ENCODE measurements around the gene HS1BP3. TPM values are rescaled to one million over a fixed set of nuclear protein-coding genes. Genes with fewer than 3 reads are reported as not detected.
A peak's percentile ranks its signal among the peaks of the same experiment; 100 is the strongest.

The HS1BP3 gene
- total RNA-seq, 6 donors from 2014 or later, result 41.0 to 45.8 (median 42.7) TPM

GRCh38 chr2:20629581-20630171 lies 21.2 kb downstream of the HS1BP3 start:
- Histone ChIP-seq H3K27ac (no peak overlapping the region), H3K4me1 (peaks cover 17 to 33% (median 26%) of the 10 kb centered on the region in 4 donors), H3K9me3 (no peaks in the 10 kb centered on the region), H3K27me3 (no peaks in the 10 kb centered on the region), H3K36me3 (peaks cover under 1 to 20% (median 4%) of the 10 kb centered on the region in 4 donors), H3K4me3 (no peak overlapping the region)
- no peak for TF ChIP-seq POLR2AphosphoS5 (IDR thresholded peaks at IDR 0.05)
- no peak for TF ChIP-seq EP300 (IDR thresholded peaks at IDR 0.05)
- no peak for TF ChIP-seq CTCF (IDR thresholded peaks at IDR 0.05)
- no peak for TF ChIP-seq POLR2A (IDR thresholded peaks at IDR 0.05)
- DNase-seq (peak in 1 of 2 donors; percentile 79), ATAC-seq (ENCODE audit: low FRiP score in 2 of 2) (no peak)
- WGBS, 2 donors, result 57 to 85% methylated on average over 2 to 12 of the region's 12 CpGs

GRCh38 chr2:20629181-20629580 lies 21.7 kb downstream of the HS1BP3 start:
- Histone ChIP-seq H3K27ac (no peak overlapping the region), H3K36me3 (peaks cover 6 to 25% (median 9%) of the 10 kb centered on the region in 4 donors), H3K4me1 (peaks cover 12 to 28% (median 21%) of the 10 kb centered on the region in 4 donors), H3K4me3 (no peak overlapping the region), H3K9me3 (no peaks in the 10 kb centered on the region), H3K27me3 (no peaks in the 10 kb centered on the region)
- 85 to 94% methylated on average over 6 of the region's 6 CpGs for WGBS, 2 donors
- ATAC-seq (ENCODE audit: low FRiP score in 2 of 2) (no peak), DNase-seq (no peak)
- no peak for TF ChIP-seq POLR2AphosphoS5 (IDR thresholded peaks at IDR 0.05)
- no peak for TF ChIP-seq CTCF (IDR thresholded peaks at IDR 0.05)
- TF ChIP-seq EP300 (IDR thresholded peaks at IDR 0.05), result no peak
- no peak for TF ChIP-seq POLR2A (IDR thresholded peaks at IDR 0.05)

GRCh38 chr2:20627712-20628380 lies 23.1 kb downstream of the HS1BP3 start:
- Histone ChIP-seq H3K27me3 (no peaks in the 10 kb centered on the region), H3K4me1 (peaks cover 0 to 15% (median 9%) of the 10 kb centered on the region in 4 donors), H3K36me3 (peaks cover 16 to 38% (median 23%) of the 10 kb centered on the region in 4 donors), H3K9me3 (no peaks in the 10 kb centered on the region), H3K27ac (no peak overlapping the region), H3K4me3 (no peak overlapping the region)
- 90 to 97% methylated on average over 10 to 16 of the region's 16 CpGs for WGBS, 2 donors
- no peak for ATAC-seq (ENCODE audit: low FRiP score in 2 of 2)
- TF ChIP-seq EP300 (IDR thresholded peaks at IDR 0.05) (no peak), POLR2A (IDR thresholded peaks at IDR 0.05) (no peak)
- DNase-seq, result no peak

DNA sequence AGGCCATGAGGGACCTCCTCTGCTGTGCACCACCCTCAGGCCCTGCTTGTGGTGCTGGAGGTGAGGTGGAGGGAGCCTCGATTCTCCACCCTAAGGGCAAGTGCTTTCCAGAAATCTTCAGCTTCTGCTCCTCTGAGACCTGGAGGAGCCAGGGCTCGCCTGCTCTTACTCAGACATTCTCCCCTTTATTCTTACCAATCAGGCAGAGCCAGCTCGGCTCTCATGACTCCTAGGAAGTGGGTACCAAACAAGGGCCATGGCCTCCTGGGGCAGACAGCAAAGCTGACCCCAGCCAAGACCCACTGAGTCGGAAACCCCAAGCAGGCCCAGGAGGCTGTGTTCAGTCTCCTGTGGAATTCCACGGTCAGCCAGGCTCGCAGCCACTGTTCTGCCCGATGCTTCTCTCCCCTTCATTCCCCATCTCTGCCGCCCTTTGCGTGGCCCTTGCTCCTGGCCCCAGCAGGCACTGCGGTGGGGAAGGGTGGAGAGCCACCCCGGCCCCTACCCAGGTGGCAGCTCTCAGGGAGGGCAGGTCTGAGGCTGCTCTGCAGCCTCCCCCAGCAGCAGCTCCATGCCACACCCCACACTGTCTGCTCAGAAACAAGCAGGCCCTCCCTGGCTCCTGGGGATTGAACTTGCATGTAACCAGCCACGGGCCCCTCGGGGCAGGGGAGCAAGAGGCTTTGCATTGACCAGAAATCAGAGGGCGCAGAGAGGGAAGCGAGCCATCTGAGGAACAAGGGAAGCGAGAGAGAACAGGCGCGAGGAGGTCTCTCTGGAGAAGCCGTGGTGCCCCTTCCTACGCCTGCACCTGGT lies 24.0 kb downstream of the HS1BP3 start:
- TF ChIP-seq CTCF (IDR thresholded peaks at IDR 0.05) (no peak), POLR2A (IDR thresholded peaks at IDR 0.05) (no peak), EP300 (IDR thresholded peaks at IDR 0.05) (no peak), POLR2AphosphoS5 (IDR thresholded peaks at IDR 0.05) (no peak)
- peaks cover 0 to 15% (median 8%) of the 10 kb centered on the region in 4 donors for H3K4me1 ChIP-seq
- H3K36me3 ChIP-seq, result peaks cover 20 to 48% (median 31%) of the 10 kb centered on the region in 4 donors
- H3K27me3 ChIP-seq, result no peaks in the 10 kb centered on the region
- no peak overlapping the region for H3K4me3 ChIP-seq
- DNase-seq (peak in 1 of 2 donors; percentile 54), ATAC-seq (ENCODE audit: low FRiP score in 2 of 2) (peak in 1 of 2 donors; percentile 1)
- no peaks in the 10 kb centered on the region for H3K9me3 ChIP-seq
- H3K27ac ChIP-seq, result peak overlapping the region in 1 of 4 donors; percentile 13
- 96 to 97% methylated on average over 16 to 20 of the region's 20 CpGs for WGBS, 2 donors

DNA sequence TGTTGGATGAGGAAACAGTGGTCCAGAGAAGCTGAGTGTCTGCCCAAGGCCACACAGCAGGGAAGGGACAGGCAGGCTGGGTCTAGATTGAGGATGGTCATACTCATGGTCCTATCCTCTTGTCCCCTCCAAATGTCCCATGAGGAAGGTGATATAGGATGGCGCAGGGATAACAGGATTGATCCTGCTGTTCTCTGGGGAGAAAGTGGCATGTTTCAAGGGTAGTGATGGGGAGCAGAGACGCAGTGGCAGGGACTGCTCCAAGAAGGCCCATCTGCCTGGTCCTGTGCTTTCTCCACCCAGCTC lies 24.6 kb downstream of the HS1BP3 start:
- Histone ChIP-seq H3K9me3 (no peaks in the 10 kb centered on the region), H3K4me3 (no peak overlapping the region), H3K4me1 (peaks cover 0 to 15% (median 8%) of the 10 kb centered on the region in 4 donors), H3K36me3 (peaks cover 23 to 53% (median 37%) of the 10 kb centered on the region in 4 donors), H3K27ac (peak overlapping the region in 2 of 4 donors; percentile 13 to 24), H3K27me3 (no peaks in the 10 kb centered on the region)
- ATAC-seq (ENCODE audit: low FRiP score in 2 of 2) (no peak), DNase-seq (no peak)
- no peak for TF ChIP-seq CTCF (IDR thresholded peaks at IDR 0.05)
- no peak for TF ChIP-seq EP300 (IDR thresholded peaks at IDR 0.05)
- TF ChIP-seq POLR2AphosphoS5 (IDR thresholded peaks at IDR 0.05), result no peak
- no peak for TF ChIP-seq POLR2A (IDR thresholded peaks at IDR 0.05)
- WGBS, 2 donors, result 96 to 100% methylated on average over 2 of the region's 2 CpGs

Data from upper lobe of left lung (tissue), 6 donors.